Stimulated activated naive CD8-positive, alpha-beta T cell treated with anti-CD3 and anti-CD28 coated beads, Interleukin-15, Interleukin-2, amounts not matched to agents 100 ng/mL and 50 ng/mL, for 24 hours (primary cell): ENCODE results near the gene IL16.
"Not testable (repeated sequence)": the region's sequence is repeated elsewhere in the genome, so short reads cannot be mapped to it uniquely, and the experiment has no call there.

Source experiments
- H3K27ac Mint-ChIP-seq: one replicate; pipeline ENCODE4 v1.8.0; 2021; ENCODE audit warnings: mild to moderate bottlenecking, mixed read lengths
- H3K27me3 Mint-ChIP-seq: one replicate; pipeline ENCODE4 v1.8.0; 2021; ENCODE audit warnings: mixed read lengths
- H3K36me3 Mint-ChIP-seq: one replicate; pipeline ENCODE4 v1.8.0; 2021; ENCODE audit warnings: low read depth, mixed read lengths
- H3K4me1 Mint-ChIP-seq: one replicate; pipeline ENCODE4 v1.8.0; 2021; ENCODE audit warnings: low read depth, mixed read lengths
- H3K4me3 Mint-ChIP-seq: one replicate; pipeline ENCODE4 v1.8.0; 2021; ENCODE audit warnings: mild to moderate bottlenecking, mixed read lengths
- H3K9me3 Mint-ChIP-seq: one replicate; pipeline ENCODE4 v1.8.0; 2021; ENCODE audit warnings: mixed read lengths

The IL16 gene

DNA sequence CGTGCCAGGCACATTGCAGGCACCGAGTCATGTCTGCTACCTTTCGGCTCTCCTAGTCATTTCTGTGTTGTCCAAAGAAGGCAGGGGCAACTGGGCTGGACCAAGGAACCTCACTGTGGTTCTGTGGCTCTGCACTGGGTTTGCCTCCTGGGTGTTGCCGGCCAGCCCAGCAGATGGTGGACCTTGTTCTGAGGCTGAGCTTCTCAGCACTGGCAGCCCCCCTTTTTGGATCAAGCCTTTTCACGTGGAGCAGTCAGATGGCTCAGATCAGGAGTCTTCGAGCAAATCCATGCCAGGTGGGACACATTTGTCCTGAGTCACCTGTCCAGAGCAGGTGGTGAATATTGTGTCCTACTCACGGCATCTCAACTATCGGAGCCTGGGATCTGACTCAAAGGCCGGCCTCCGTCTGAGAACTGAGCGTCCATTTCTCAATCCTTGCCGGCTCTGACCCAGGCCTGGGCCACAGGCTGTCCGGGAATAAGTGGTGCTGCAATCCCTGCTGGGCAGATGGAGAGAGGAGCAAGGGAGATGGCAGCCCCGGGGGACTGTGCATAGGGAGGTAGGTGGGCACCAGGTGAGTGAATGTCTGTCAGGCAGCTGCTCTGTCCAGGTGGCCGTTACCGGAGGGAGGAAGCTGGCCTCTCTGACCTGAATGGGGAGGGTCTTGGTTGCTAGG, at the start of gene IL16:
TSS of gene IL16 (plus strand) at position 304 of the 679 bp plus-strand sequence. CDS start 28,521 bp downstream, outside the sequence.
- Mint-ChIP-seq H3K4me1 (no peaks in the 10 kb centered on the region), H3K27me3 (peaks cover 10% of the 10 kb centered on the region), H3K27ac (no peak within 1 kb of the TSS), H3K4me3 (no peak within 1 kb of the TSS), H3K36me3 (no peaks in the 10 kb centered on the region), H3K9me3 (no peaks in the 10 kb centered on the region)

DNA sequence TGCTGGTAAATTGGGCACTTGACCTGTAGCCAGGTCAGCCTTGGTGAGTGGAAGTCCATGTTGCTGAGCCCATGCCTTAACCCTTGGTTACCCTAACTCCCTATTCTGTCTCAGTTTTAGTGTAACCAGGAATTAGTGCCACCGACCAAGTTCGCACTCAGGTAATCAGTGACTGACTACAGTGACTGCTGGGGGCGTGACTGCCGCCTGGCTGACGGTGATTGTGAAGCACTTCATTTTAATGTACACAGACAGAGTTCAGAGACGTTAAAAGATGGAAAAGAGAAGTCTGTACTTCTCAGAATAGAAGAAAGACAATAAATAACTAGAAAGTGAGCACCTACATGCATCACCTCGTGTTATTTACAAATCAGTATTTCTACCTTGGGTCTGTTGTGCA, 45.3 kb upstream of the IL16 start:
- Mint-ChIP-seq H3K27ac (no peak overlapping the region), H3K27me3 (peaks cover 4% of the 10 kb centered on the region), H3K9me3 (no peaks in the 10 kb centered on the region), H3K36me3 (no peaks in the 10 kb centered on the region), H3K4me1 (no peaks in the 10 kb centered on the region), H3K4me3 (no peak overlapping the region)

DNA sequence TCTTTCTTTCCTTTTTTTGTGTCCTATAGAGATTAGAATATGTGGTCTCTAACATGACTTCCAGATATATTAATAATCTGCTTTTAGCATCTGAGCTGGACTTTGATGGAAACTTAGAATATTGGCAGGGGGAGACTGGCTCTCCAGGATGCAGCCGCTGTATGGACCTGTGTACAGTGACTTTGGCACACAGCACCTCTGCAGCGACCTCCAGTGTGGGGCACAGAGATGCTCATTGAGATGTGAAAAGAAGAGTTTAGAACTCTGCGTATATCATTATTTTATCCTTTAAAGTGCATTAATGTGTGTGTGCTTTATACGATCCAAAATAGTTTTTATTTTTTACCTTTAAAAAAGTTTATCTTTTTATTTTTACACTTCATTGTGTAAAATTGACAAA, 44.3 kb upstream of the IL16 start:
- H3K9me3 Mint-ChIP-seq, result no peaks in the 10 kb centered on the region

DNA sequence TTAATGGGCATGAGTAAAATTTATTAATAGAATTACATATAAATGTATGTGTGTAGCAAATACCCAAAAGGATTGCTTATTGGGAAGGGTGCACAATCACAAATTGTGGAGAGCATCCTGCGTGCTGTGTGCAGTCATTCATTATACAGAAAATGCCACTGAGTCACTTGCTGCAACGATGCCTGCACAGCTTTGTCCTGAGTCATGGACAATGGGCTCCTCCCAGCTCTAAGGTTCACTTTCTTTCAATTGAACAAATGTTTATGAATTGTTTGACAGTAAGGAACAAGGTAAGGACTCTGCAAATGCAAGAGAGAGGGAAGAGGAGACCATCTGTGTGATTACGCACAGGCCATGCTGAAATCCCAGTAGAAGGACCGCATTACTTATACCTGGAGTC, 43.9 kb upstream of the IL16 start:
- Mint-ChIP-seq H3K4me1 (no peaks in the 10 kb centered on the region), H3K27me3 (peaks cover 4% of the 10 kb centered on the region), H3K4me3 (no peak overlapping the region), H3K9me3 (no peaks in the 10 kb centered on the region), H3K27ac (no peak overlapping the region), H3K36me3 (no peaks in the 10 kb centered on the region)

More for the DNA sequence above, 44.3 kb upstream of the IL16 start:
- H3K4me3 Mint-ChIP-seq, result no peak overlapping the region
- H3K4me1 Mint-ChIP-seq, result no peaks in the 10 kb centered on the region
- no peak overlapping the region for H3K27ac Mint-ChIP-seq
- H3K36me3 Mint-ChIP-seq, result no peaks in the 10 kb centered on the region
- peaks cover 4% of the 10 kb centered on the region for H3K27me3 Mint-ChIP-seq

DNA sequence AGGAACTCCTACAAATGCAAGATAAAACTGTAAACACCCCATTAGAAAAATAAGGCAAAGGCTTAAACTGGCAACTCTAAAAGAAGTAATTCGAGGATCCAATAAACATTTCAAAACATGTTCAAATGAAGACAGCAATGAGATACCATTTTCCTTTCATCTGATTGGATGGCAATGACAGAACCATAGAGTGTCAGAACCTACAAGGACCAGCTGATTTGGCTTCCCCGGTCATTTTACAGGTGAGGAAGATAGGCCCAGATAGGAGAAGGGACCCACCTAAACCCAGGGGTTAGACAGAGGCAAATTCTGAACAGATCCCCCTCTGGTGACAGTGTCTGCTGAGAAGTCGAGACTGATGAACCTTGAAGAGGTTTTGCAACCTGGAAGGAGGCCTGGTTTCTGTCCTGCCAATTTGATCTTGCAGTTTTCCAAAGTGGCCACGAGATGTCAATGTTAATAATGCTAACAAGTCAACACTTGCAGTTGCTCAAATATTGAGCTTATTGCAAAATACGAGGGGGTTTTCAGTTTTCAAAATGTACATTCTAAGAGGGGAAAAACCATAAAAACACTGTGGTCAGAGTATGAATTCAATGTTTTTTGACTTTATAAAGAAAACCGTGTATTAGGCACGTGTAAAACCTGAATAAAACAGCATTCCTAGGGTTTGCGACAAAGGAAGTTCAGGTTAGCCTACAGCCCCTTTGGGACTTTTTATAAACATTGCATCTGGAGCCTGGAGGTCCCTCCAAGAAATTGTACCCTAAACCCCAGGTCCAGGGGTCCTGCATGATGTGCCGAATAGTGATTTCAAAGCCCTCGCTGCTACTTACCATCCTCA, 41.1 kb upstream of the IL16 start:
- H3K9me3 Mint-ChIP-seq, result no peaks in the 10 kb centered on the region
- H3K4me1 Mint-ChIP-seq, result no peaks in the 10 kb centered on the region
- no peak overlapping the region for H3K27ac Mint-ChIP-seq
- H3K27me3 Mint-ChIP-seq, result peaks cover 2% of the 10 kb centered on the region
- H3K36me3 Mint-ChIP-seq, result no peaks in the 10 kb centered on the region
- no peak overlapping the region for H3K4me3 Mint-ChIP-seq

DNA sequence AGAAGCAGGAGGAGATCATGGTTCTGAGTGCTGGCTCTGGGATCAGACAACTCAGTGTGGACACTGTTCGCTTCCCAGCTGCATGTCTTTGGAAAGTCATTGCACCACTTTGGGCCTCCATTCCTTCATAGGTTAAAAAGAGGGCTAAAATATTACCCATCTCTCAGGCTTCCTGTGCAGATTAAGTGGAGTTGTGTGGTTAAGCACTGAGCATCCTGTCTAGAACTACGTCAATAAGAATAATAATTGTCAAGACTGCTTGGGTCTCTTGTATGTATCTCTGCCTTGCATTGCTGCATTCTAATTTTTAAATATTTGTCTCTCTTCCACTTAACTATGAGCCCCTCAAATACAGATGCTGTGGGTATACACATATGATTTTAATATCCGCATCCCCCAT, 40.4 kb upstream of the IL16 start:
- Mint-ChIP-seq H3K27me3 (no peaks in the 10 kb centered on the region), H3K4me3 (no peak overlapping the region), H3K4me1 (peaks cover 7% of the 10 kb centered on the region), H3K9me3 (no peaks in the 10 kb centered on the region), H3K36me3 (no peaks in the 10 kb centered on the region), H3K27ac (no peak overlapping the region)

DNA sequence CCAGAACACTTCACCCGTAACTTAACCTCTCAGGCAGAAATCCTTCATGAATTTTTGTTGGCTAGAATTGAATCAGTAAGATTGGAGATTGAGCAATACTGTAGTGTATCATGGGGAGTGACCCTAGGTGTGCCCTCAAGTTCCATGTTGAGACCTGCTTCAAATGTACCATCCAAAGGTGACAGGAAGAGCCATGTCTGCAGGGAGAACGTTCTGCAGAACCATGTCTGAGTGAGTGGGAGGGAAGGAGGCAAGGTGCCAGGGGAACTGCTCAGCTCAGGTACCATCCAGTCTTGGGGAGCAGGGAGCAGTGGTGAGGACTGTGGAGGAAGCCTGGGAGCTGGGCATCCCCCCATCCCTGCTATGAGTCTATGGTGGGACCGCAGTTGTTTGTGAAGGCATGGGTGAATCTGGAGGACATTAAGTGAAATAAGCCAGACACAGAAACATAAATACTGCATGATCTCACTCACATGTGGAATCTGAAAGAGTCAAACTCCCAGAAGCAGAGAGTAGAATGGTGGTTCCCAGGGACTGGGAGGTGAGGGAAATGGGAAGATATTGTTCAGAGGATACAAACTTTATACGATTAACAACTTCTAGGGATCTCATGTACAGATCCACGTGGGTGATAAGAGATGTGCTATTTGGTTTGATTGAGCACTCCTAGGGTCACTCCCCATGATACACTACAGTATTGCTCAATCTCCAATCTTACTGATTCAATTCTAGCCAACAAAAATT, 39.3 kb upstream of the IL16 start:
- Mint-ChIP-seq H3K36me3 (no peaks in the 10 kb centered on the region), H3K4me3 (no peak overlapping the region), H3K9me3 (no peaks in the 10 kb centered on the region), H3K4me1 (peaks cover 18% of the 10 kb centered on the region), H3K27ac (no peak overlapping the region), H3K27me3 (no peaks in the 10 kb centered on the region)

DNA sequence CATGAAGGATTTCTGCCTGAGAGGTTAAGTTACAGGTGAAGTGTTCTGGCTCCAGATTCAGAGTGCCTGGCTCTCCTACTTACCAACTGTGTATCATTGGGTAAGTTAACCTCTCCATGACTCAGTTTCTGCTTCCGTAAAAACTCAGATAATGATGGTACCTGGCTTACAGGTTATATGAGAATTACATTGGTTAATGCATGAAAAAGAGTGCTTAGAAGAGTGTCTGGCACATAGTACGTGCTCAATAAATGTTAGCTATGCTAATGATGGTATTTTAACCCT, 38.8 kb upstream of the IL16 start:
- Mint-ChIP-seq H3K27me3 (no peaks in the 10 kb centered on the region), H3K27ac (no peak overlapping the region), H3K4me3 (no peak overlapping the region), H3K9me3 (no peaks in the 10 kb centered on the region), H3K36me3 (no peaks in the 10 kb centered on the region), H3K4me1 (peaks cover 20% of the 10 kb centered on the region)

DNA sequence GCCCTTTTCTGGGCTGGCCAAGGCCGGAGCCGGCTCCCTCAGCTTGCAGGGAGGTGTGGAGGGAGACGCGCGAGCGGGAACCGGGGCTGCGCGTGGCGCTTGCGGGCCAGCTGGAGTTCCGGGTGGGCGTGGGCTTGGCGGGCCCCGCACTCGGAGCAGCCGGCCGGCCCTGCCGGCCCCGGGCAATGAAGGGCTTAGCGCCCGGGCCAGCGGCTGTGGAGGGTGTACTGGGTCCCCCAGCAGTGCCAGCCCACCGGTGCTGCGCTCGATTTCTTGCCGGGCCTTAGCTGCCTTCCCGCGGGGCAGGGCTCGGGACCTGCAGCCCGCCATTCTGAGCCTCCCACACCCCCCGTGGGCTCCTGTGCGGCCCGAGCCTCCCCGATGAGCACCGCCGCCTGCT, 38.1 kb upstream of the IL16 start:
- peaks cover 20% of the 10 kb centered on the region for H3K4me1 Mint-ChIP-seq
- not testable (repeated sequence) for H3K4me3 Mint-ChIP-seq, H3K36me3 Mint-ChIP-seq, H3K27me3 Mint-ChIP-seq, H3K9me3 Mint-ChIP-seq, H3K27ac Mint-ChIP-seq

DNA sequence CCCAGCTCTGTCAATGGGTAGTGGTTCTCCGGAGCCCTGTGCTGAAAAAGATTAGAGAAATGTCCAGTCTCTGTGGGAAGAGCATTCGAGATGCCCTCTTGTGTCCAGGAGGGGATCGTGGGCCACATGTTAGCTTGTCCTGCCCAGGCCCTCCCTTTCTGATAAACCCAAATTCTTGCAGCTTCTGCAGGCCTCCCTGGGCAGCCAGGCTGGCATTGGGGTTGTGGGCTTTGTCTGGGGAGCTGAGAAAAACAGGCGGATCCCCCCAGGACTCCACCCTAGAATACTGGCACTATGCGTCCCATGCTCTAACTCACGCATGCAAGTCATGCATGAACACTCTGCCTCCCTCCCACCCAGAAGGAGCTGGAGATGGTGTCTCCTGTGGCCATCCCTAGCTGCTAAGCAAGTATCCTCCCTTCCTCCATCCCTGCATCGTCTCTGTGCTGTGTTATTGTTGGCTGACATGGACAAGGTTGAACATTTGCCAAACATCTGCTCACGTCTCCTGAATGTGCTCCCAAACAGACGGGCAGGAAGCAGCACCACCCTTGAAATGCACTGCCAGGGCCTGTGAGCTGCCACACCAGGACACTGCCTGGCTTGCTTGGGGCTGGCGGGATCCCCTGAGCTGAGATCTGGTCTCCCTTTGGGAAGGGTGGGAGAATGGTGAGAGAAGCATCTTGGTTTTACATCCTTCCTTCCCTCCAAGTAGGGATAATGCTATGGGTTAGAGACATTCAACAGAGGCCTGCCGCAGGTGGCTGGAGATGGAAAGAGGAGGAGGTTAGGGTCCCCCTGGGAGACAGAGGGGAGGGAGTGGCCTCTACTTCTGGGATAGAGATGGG, 36.1 kb upstream of the IL16 start:
- no peak overlapping the region for H3K4me3 Mint-ChIP-seq
- peaks cover 20% of the 10 kb centered on the region for H3K4me1 Mint-ChIP-seq
- H3K27ac Mint-ChIP-seq, result no peak overlapping the region
- H3K36me3 Mint-ChIP-seq, result no peaks in the 10 kb centered on the region
- no peaks in the 10 kb centered on the region for H3K9me3 Mint-ChIP-seq
- no peaks in the 10 kb centered on the region for H3K27me3 Mint-ChIP-seq

DNA sequence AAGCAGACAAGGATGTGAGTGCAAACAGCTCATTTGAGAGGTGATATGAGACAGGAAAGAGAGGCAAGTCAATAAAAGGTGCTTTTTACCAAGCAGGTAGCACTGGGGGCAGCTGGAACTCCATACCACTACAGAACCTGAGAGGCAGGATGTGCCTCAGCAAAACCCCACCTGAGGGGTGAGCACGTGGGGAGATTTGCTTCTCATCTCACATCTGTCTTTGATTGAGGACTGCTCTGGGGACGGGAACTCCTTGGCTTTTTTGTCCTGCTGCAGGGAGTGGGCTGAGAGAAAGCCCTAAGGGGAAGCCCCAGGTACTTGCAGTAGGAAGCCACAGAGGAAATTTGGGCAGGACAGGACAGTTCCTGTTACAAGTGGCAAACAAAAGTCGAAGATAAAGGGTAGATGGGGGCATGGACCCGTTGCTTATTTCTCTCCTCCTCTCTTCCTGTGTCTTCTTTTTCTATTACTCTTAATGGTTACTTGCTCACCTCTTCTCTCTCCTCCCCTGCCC, 35.5 kb upstream of the IL16 start:
- peaks cover 20% of the 10 kb centered on the region for H3K4me1 Mint-ChIP-seq
- no peaks in the 10 kb centered on the region for H3K27me3 Mint-ChIP-seq
- H3K27ac Mint-ChIP-seq, result peak overlapping the region; percentile 9
- H3K4me3 Mint-ChIP-seq, result peak overlapping the region; percentile 30
- no peaks in the 10 kb centered on the region for H3K36me3 Mint-ChIP-seq
- no peaks in the 10 kb centered on the region for H3K9me3 Mint-ChIP-seq

DNA sequence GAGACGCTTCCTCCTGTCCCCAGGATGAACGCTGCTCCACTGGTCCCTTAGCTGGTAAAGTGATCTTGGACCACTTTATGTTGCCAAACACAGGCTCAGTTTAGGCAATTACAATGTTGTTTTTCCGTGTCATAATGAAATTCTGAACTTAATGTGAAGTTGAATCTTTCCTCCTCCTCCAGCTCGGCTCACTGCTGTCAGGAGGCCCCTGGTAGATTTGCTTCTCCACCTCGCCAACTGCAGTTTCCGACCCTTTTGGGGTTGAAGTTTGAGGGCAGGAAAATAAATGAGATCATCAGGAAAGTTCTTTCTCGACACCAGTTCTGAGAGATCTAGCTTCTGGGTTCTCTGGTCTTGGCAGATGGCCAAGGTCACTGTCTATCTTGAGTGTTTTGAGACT, 34.8 kb upstream of the IL16 start:
- Mint-ChIP-seq H3K4me3 (peak overlapping the region; percentile 30), H3K9me3 (no peaks in the 10 kb centered on the region), H3K27me3 (no peaks in the 10 kb centered on the region), H3K36me3 (no peaks in the 10 kb centered on the region), H3K27ac (peak overlapping the region; percentile 9), H3K4me1 (peaks cover 20% of the 10 kb centered on the region)

DNA sequence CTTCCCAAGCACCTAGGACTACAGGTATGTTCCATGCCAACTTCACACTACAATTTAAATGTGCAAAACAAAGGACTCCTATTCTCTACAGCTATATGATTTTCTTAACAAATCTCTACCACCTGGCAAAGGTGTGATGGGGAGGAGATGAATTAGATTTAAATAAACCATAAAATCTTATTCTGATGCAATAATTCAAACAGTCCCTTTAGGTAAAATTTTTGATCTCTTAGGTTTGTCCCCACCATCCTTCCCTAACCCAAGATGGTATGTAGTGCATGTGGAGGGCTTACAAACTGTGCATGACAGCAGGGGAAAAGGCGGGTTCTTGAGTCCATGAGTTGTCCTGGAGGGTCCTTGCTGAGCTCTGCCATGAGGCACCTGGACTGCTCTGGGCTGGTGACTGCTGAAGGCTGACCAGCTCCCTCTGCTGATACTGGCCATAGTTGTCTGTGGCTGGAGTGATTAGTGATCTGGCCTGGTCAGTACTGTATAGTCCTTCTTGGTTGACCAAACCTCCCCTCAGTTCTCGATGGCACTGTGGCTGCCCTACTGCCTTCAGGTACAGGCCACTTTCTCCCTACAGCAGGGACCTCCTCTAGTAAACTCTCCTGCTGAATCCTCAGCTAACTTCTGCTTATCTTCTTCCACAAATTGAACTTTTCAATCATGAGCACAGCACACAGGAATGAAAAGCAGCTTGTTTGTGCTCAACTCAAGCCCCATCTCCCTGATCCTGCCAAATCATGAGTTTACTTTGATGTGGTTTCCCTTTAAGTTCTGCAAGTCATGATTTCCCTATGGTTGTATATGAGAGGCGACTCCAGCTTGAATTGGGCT, 32.5 kb upstream of the IL16 start:
- Mint-ChIP-seq H3K4me3 (no peak overlapping the region), H3K4me1 (peaks cover 20% of the 10 kb centered on the region), H3K36me3 (no peaks in the 10 kb centered on the region), H3K27me3 (no peaks in the 10 kb centered on the region), H3K27ac (no peak overlapping the region), H3K9me3 (no peaks in the 10 kb centered on the region)

DNA sequence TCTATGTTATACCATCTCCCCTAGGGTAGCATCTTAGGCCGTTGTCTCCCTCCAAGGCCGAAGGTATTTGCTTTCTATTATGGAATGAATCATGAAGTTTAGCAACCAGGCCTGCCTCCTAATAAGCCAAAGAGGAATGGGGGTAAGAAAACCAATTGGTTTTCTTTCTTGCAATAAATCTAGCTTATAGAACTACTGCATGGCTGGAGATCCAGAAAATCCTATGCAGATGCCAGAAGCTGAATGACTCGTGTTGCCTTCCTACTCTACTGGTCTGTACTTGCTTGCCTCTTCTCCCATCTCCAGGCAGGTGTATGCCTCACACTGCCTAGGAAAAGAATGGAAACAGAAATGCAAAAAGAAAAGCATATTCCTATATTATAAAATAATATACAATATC, 31.1 kb upstream of the IL16 start:
- H3K4me1 Mint-ChIP-seq, result peaks cover 20% of the 10 kb centered on the region
- H3K27me3 Mint-ChIP-seq, result no peaks in the 10 kb centered on the region
- no peak overlapping the region for H3K27ac Mint-ChIP-seq
- H3K36me3 Mint-ChIP-seq, result no peaks in the 10 kb centered on the region
- H3K9me3 Mint-ChIP-seq, result no peaks in the 10 kb centered on the region
- H3K4me3 Mint-ChIP-seq, result no peak overlapping the region
